Adrenal gland (tissue), 12 donors: ENCODE data around the gene IGDCC3. TPM values are rescaled to one million over a fixed set of nuclear protein-coding genes. Genes with fewer than 3 reads are reported as not detected.

Experiments
- DNase-seq, 7 donors: peaks; one replicate each; pipeline ENCODE4 v3.0.0-alpha.2; 2019 to 2020
- H3K27ac ChIP-seq, 5 donors: fragments of 200-600 bp; sonication (generic) in 4 of 5; 1 replicate in 3 of 5; 2 replicates in 2 of 5; pipeline versions ENCODE4 v1.5.1 to v1.8.0; 2016 to 2020; ENCODE audit warnings: mild to moderate bottlenecking in 1 of 5
- H3K27me3 ChIP-seq: fragments of 200-600 bp; 2 replicates; pipeline ENCODE4 v1.8.0; 2021
- H3K36me3 ChIP-seq, 2 donors: fragments of 200-600 bp; replicated peaks in 1 of 2; 1 replicate in 1 of 2; 2 replicates in 1 of 2; pipeline versions ENCODE4 v1.5.1 to v1.8.0; 2018 to 2022
- H3K4me1 ChIP-seq, 2 donors: fragments of 200-600 bp; replicated peaks in 1 of 2; 1 replicate in 1 of 2; 2 replicates in 1 of 2; pipeline versions ENCODE4 v1.5.1 to v1.8.0; 2018 to 2021
- H3K4me3 ChIP-seq, 4 donors: fragments of 200-600 bp; sonication (generic) in 3 of 4; one replicate each; pipeline ENCODE4 v1.5.1; 2016 to 2018
- H3K9me3 ChIP-seq, 3 donors: fragments of 200-600 bp; sonication (generic) in 1 of 3; replicated peaks in 1 of 3; 1 replicate in 2 of 3; 2 replicates in 1 of 3; pipeline versions ENCODE4 v1.5.1 to v1.8.0; 2016 to 2021
- POLR2A ChIP-seq, 2 donors: fragments of 450-650 bp; IDR thresholded peaks; one replicate each; pipeline ENCODE4 v1.6.1; 2017; ENCODE audit warnings: antibody characterized with exemption in 2 of 2, mild to moderate bottlenecking in 2 of 2, moderate library complexity in 1 of 2
- WGBS, 4 donors: extraction: QIAGEN DNeasy Blood & Tissue Kit in 2 of 4; methylation state at CpG; one replicate each; pipeline versions ENCODE4 v1.1.5 to v1.1.7; 2013 to 2017; 5-methylcytosine and 5-hydroxymethylcytosine counted together
- intact Hi-C, 2 donors: fragments of 100-400 bp; cut with DNase I; formaldehyde crosslinking; loops; one replicate each; pipeline versions ENCODE4 v1.14.1 to v1.15.0; 2022 to 2023
- polyA plus RNA-seq, 3 donors: library from polyadenylated mRNA; stranded (reverse); fragments of 200-250 nt in 2 of 3; fragments of 350-450 nt in 1 of 3; fragmentation: Illumina TruSeq in 1 of 3; extraction: RNeasy Lipid Tissue Mini Kit (QIAGEN cat#74804) in 1 of 3; gene quantifications; one replicate each; pipeline ENCODE4 v1.2.3, GENCODE V29; 2013 to 2014
- total RNA-seq, 9 donors: library from RNA; depleted of rRNA in 4 of 9; stranded (reverse); fragments of >200 nt in 4 of 9; fragments of 120-200 nt in 1 of 9; fragmentation: NEBNext Ultra II Directional in 1 of 9; extraction: Animal tissue kit (Norgen Biotek cat#: 25700) in 1 of 9; gene quantifications; one replicate each; pipeline versions ENCODE4 v1.1.0 to v1.2.4, GENCODE V29; 2013 to 2023
- TF ChIP-seq, protein P1 (sequence below), 6 experiments: fragments of 450-650 bp in 4 of 6; fragments of 200-600 bp in 2 of 6; sonication (generic) in 1 of 6; IDR thresholded peaks; 1 replicate in 5 of 6; 2 replicates in 1 of 6; pipeline versions ENCODE4 v1.5.1 to v1.8.0; 2016 to 2021; ENCODE audit warnings: antibody characterized with exemption in 6 of 6, mild to moderate bottlenecking in 2 of 6, moderate library complexity in 1 of 6
- donor health status: healthy with polysubstance abuse.
- donor health status: Bipolar disorder and iron deficiency.
- donor health status: DM: yes; HTN: yes; CAD: no.
- donor health status: DM: no; HTN: no; CAD: no.
- donor health status: DM: no; HTN: no; CAD: no.
- donor health status: DM: yes; HTN: yes; CAD: no.

The IGDCC3 gene
- total and polyA plus RNA-seq, 12 donors: 0.13 to 0.39 (median 0.29) TPM; not detected in 7

DNA sequence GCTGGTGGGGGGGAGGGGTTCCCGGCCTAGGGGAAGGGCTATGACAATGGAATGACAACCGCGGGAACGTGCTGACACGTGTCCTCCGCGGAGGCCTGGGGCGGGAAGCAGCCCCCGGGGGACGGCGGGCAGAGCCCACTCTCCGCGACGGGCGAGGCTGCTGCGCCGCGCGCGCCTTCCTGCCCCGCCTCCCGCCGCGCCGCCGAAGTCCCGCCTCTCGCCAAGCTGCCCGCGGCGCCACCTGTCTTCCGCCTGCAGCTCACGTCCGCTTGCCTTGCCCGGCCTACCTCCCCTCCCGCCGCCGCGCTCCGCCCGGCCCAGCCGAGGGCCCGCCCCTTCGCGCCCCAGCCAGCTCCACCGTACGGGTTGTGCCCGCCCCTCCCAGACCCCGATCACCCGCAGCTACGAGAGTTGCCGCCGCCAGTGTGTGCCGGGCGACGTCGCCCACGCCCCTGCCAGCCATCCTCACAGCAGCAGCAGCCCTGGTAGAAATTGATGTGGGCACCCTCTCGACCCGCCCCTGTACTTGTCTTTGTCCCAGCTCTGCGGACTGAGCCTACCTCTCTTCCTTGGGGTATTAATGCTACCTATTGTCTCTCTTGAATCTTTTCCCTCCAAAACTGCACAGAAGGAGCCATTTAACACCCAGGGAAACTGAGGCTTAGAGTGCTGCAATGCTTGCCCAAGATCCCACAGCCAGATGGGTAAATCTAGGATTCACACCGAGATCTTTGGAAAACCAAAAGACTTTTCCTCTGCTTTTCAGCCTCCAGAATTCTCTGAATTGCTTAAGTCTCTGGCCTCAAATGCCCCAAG lies 90.9 kb downstream of the IGDCC3 start, which contains the start of gene PARP16:
PARP16 (minus strand) TSS at position 180 of the 816 bp plus-strand sequence. CDS start 457 bp downstream, outside the sequence.
- H3K4me1 ChIP-seq: peaks cover 8 to 14% of the 10 kb centered on the region in 2 donors
- no peaks in the 10 kb centered on the region for H3K27me3 ChIP-seq
- DNase-seq: peak; percentile 87 to 94 (median 92)
- peak within 1 kb of the TSS; percentile 40 to 94 (median 89) for H3K27ac ChIP-seq
- no peaks in the 10 kb centered on the region for H3K36me3 ChIP-seq
- intact Hi-C loops: no loop called here
- H3K4me3 ChIP-seq: peak within 1 kb of the TSS in 3 of 4 donors; percentile 13 to 71 (median 67)
- H3K9me3 ChIP-seq: no peaks in the 10 kb centered on the region
- WGBS, 4 donors: 2 to 8% (median 4%) methylated on average over 14 to 62 of the region's 62 CpGs
- TF ChIP-seq, protein P1, sequence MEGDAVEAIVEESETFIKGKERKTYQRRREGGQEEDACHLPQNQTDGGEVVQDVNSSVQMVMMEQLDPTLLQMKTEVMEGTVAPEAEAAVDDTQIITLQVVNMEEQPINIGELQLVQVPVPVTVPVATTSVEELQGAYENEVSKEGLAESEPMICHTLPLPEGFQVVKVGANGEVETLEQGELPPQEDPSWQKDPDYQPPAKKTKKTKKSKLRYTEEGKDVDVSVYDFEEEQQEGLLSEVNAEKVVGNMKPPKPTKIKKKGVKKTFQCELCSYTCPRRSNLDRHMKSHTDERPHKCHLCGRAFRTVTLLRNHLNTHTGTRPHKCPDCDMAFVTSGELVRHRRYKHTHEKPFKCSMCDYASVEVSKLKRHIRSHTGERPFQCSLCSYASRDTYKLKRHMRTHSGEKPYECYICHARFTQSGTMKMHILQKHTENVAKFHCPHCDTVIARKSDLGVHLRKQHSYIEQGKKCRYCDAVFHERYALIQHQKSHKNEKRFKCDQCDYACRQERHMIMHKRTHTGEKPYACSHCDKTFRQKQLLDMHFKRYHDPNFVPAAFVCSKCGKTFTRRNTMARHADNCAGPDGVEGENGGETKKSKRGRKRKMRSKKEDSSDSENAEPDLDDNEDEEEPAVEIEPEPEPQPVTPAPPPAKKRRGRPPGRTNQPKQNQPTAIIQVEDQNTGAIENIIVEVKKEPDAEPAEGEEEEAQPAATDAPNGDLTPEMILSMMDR (IDR thresholded peaks at IDR 0.05): peak in 4 of 6 experiments; percentile 26 to 74 (median 60)
- TF ChIP-seq POLR2A (IDR thresholded peaks at IDR 0.05): peak; percentile 69 to 86

DNA sequence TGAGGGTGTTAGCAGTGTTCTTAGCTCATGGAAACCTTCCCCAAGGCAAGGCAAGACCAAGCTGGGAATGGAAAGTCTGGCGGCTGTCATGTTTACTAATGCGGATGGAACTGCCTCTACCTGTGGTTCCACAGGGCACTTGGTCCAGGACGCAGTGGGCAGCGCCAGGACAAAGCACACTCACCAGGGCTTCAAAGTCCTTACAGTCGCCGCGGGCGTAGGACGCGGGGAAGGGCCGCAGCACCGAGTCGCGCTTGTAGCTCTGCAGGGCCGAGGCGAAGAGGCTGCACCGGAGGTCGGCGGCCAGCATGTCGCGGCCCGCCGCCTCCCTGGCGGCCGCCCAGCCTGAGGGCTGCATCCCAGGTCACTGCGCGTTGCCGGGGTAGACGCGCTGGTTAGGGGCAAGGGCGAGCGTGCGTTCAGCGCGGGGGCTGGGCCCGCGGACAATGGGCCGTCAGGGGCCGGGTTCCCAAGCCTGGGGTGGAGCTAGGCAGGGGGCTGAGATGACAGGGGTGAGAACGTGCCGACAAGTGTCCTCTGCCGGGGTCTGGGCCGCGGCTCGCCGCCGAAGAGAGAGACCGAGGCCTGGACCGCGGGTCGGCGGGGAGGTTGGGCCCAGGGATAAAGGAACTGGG lies 91.6 kb downstream of the IGDCC3 start:
- Histone ChIP-seq H3K36me3 (no peaks in the 10 kb centered on the region), H3K9me3 (no peaks in the 10 kb centered on the region), H3K27ac (peak overlapping the region; percentile 40 to 94 (median 89)), H3K4me1 (peaks cover 8 to 14% of the 10 kb centered on the region in 2 donors), H3K27me3 (no peaks in the 10 kb centered on the region), H3K4me3 (peak overlapping the region in 3 of 4 donors; percentile 13 to 71 (median 67))
- intact Hi-C loops: no loop called here
- 0 to 1% (median 0%) methylated on average over 2 to 52 of the region's 52 CpGs for WGBS, 4 donors
- peak in 4 of 7 donors; percentile 51 to 67 (median 54) for DNase-seq
- TF ChIP-seq, protein P1 (IDR thresholded peaks at IDR 0.05): no peak
- no peak for TF ChIP-seq POLR2A (IDR thresholded peaks at IDR 0.05)

DNA sequence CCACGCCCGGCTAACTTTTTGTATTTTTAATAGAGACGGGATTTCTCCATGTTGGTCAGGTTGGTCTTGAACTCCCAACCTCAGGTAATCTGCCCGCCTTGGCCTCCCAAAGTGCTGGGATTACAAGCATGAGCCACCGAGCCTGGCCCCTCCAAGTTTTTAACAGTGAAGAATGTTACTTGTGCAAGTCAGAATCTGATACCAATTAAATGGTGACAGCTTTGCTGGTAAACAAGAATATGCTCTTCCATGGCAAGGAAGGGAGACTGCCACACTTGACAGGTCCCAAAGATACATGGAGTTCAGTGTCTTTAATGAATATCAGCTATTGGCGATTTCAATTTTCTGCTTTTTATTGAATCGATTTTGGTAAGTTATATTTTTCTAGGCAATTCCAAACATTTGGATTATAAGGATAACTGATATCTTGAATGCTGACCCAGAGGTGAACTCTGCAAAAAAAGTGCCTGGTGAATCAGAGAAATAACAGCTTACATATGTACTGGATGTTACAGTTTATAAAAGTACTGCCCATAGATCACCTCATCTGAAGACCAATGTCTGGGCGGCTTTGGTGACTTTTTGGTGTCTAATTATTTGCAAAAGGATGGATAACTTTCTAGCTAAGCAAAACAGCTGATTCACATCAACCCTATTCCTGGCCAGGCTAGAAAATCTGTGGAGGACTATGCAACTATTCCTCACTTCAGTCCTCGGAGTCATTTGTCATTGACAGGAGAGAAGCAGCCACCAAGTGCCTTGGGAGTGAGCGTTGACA lies 92.3 kb downstream of the IGDCC3 start:
- H3K4me3 ChIP-seq: peak overlapping the region in 3 of 4 donors; percentile 13 to 71 (median 67)
- H3K27ac ChIP-seq: peak overlapping the region in 4 of 5 donors; percentile 40 to 94 (median 90)
- no peaks in the 10 kb centered on the region for H3K27me3 ChIP-seq
- intact Hi-C loops: no loop called here
- no peak for TF ChIP-seq POLR2A (IDR thresholded peaks at IDR 0.05)
- TF ChIP-seq, protein P1 (IDR thresholded peaks at IDR 0.05): no peak
- DNase-seq: no peak
- H3K9me3 ChIP-seq: no peaks in the 10 kb centered on the region
- H3K36me3 ChIP-seq: no peaks in the 10 kb centered on the region
- peaks cover 8 to 14% of the 10 kb centered on the region in 2 donors for H3K4me1 ChIP-seq
- WGBS, 4 donors: 73 to 91% (median 79%) methylated on average over 8 to 10 of the region's 10 CpGs
